Measurements from ENCODE around the gene IRF2. TPM values are rescaled to one million over a fixed set of nuclear protein-coding genes. Genes with fewer than 3 reads are reported as not detected.
"Not testable (repeated sequence)": the region's sequence is repeated elsewhere in the genome, so short reads cannot be mapped to it uniquely, and the experiment has no call there.

The IRF2 gene
- total RNA-seq, 1 experiment from 2014 or later, result 18.4 TPM

GRCh38 chr4:184385705-184386141 lies 88.6 kb downstream of the IRF2 start:
- DNase-seq (ENCODE audit: low read depth), result no peak
- in situ Hi-C loops (cut with HindIII; ENCODE audit: low pct_unique_long_range_greater_than_20kb, low sequenced_read_pairs), result no loop called here

GRCh38 chr4:184384810-184385557 lies 89.4 kb downstream of the IRF2 start:
- DNase-seq (ENCODE audit: low read depth), result no peak
- in situ Hi-C loops (cut with HindIII; ENCODE audit: low pct_unique_long_range_greater_than_20kb, low sequenced_read_pairs), result no loop called here

GRCh38 chr4:184384056-184384809 lies 90.1 kb downstream of the IRF2 start:
- DNase-seq (ENCODE audit: low read depth), result peak; percentile 71

GRCh38 chr4:184383497-184384055 lies 90.8 kb downstream of the IRF2 start:
- DNase-seq (ENCODE audit: low read depth), result peak; percentile 86
- in situ Hi-C loops (cut with HindIII; ENCODE audit: low pct_unique_long_range_greater_than_20kb, low sequenced_read_pairs), result no loop called here

More at GRCh38 chr4:184384056-184384809, 90.1 kb downstream of the IRF2 start:
- in situ Hi-C loops (cut with HindIII; ENCODE audit: low pct_unique_long_range_greater_than_20kb, low sequenced_read_pairs), result no loop called here

- in situ Hi-C loops (cut with HindIII; ENCODE audit: low pct_unique_long_range_greater_than_20kb, low sequenced_read_pairs), result no loop called here
- DNase-seq (ENCODE audit: low read depth), result no peak
Observed at GRCh38 chr4:184382189-184382846, 92.0 kb downstream of the IRF2 start.

GRCh38 chr4:184380707-184381106 lies 93.6 kb downstream of the IRF2 start:
- no peak for DNase-seq (ENCODE audit: low read depth)
- in situ Hi-C loops (cut with HindIII; ENCODE audit: low pct_unique_long_range_greater_than_20kb, low sequenced_read_pairs), result no loop called here

- in situ Hi-C loops (cut with HindIII; ENCODE audit: low pct_unique_long_range_greater_than_20kb, low sequenced_read_pairs); DNase-seq (ENCODE audit: low read depth): not testable (repeated sequence)
Observed at GRCh38 chr4:184380214-184380613, 94.1 kb downstream of the IRF2 start.

GRCh38 chr4:184376923-184377322 lies 97.4 kb downstream of the IRF2 start:
- DNase-seq (ENCODE audit: low read depth), result no peak
- in situ Hi-C loops (cut with HindIII; ENCODE audit: low pct_unique_long_range_greater_than_20kb, low sequenced_read_pairs), result no loop called here

- in situ Hi-C loops (cut with HindIII; ENCODE audit: low pct_unique_long_range_greater_than_20kb, low sequenced_read_pairs), result no loop called here
Observed at GRCh38 chr4:184376126-184376838, 98.1 kb downstream of the IRF2 start.

GRCh38 chr4:184375623-184376022 lies 98.7 kb downstream of the IRF2 start:
- DNase-seq (ENCODE audit: low read depth); in situ Hi-C loops (cut with HindIII; ENCODE audit: low pct_unique_long_range_greater_than_20kb, low sequenced_read_pairs): not testable (repeated sequence)

More at GRCh38 chr4:184376126-184376838, 98.1 kb downstream of the IRF2 start:
- no peak for DNase-seq (ENCODE audit: low read depth)

GRCh38 chr4:184375027-184375426 lies 99.3 kb downstream of the IRF2 start:
- in situ Hi-C loops (cut with HindIII; ENCODE audit: low pct_unique_long_range_greater_than_20kb, low sequenced_read_pairs), result no loop called here
- no peak for DNase-seq (ENCODE audit: low read depth)

- DNase-seq (ENCODE audit: low read depth), result no peak
- in situ Hi-C loops (cut with HindIII; ENCODE audit: low pct_unique_long_range_greater_than_20kb, low sequenced_read_pairs), result no loop called here
Observed at GRCh38 chr4:184373886-184374405, 100.4 kb downstream of the IRF2 start.

GRCh38 chr4:184371390-184371787 lies 103.0 kb downstream of the IRF2 start:
- no peak for DNase-seq (ENCODE audit: low read depth)
- in situ Hi-C loops (cut with HindIII; ENCODE audit: low pct_unique_long_range_greater_than_20kb, low sequenced_read_pairs), result no loop called here

- DNase-seq (ENCODE audit: low read depth), result no peak
- in situ Hi-C loops (cut with HindIII; ENCODE audit: low pct_unique_long_range_greater_than_20kb, low sequenced_read_pairs), result no loop called here
Observed at GRCh38 chr4:184370711-184371389, 103.5 kb downstream of the IRF2 start.

- in situ Hi-C loops (cut with HindIII; ENCODE audit: low pct_unique_long_range_greater_than_20kb, low sequenced_read_pairs), result no loop called here
- no peak for DNase-seq (ENCODE audit: low read depth)
Observed at GRCh38 chr4:184369871-184370270, 104.5 kb downstream of the IRF2 start.

GRCh38 chr4:184368731-184369130 lies 105.6 kb downstream of the IRF2 start:
- no peak for DNase-seq (ENCODE audit: low read depth)

GRCh38 chr4:184368290-184368689 lies 106.1 kb downstream of the IRF2 start:
- in situ Hi-C loops (cut with HindIII; ENCODE audit: low pct_unique_long_range_greater_than_20kb, low sequenced_read_pairs), result no loop called here
- DNase-seq (ENCODE audit: low read depth), result no peak

More at GRCh38 chr4:184368731-184369130, 105.6 kb downstream of the IRF2 start:
- in situ Hi-C loops (cut with HindIII; ENCODE audit: low pct_unique_long_range_greater_than_20kb, low sequenced_read_pairs), result no loop called here
